Dedifferentiated amniotic fluid mesenchymal stem cell (primary cell): ENCODE results near the gene ALKBH8.
A peak's percentile ranks its signal among the peaks of the same experiment; 100 is the strongest.
"Not testable (repeated sequence)": the region's sequence is repeated elsewhere in the genome, so short reads cannot be mapped to it uniquely, and the experiment has no call there.

ENCODE experiments used
- DNase-seq: peaks from one replicate; pipeline ENCODE4 v3.0.0-alpha.2; 2016; ENCODE audit errors: extremely low spot score

The ALKBH8 gene, protein sequence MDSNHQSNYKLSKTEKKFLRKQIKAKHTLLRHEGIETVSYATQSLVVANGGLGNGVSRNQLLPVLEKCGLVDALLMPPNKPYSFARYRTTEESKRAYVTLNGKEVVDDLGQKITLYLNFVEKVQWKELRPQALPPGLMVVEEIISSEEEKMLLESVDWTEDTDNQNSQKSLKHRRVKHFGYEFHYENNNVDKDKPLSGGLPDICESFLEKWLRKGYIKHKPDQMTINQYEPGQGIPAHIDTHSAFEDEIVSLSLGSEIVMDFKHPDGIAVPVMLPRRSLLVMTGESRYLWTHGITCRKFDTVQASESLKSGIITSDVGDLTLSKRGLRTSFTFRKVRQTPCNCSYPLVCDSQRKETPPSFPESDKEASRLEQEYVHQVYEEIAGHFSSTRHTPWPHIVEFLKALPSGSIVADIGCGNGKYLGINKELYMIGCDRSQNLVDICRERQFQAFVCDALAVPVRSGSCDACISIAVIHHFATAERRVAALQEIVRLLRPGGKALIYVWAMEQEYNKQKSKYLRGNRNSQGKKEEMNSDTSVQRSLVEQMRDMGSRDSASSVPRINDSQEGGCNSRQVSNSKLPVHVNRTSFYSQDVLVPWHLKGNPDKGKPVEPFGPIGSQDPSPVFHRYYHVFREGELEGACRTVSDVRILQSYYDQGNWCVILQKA

DNA sequence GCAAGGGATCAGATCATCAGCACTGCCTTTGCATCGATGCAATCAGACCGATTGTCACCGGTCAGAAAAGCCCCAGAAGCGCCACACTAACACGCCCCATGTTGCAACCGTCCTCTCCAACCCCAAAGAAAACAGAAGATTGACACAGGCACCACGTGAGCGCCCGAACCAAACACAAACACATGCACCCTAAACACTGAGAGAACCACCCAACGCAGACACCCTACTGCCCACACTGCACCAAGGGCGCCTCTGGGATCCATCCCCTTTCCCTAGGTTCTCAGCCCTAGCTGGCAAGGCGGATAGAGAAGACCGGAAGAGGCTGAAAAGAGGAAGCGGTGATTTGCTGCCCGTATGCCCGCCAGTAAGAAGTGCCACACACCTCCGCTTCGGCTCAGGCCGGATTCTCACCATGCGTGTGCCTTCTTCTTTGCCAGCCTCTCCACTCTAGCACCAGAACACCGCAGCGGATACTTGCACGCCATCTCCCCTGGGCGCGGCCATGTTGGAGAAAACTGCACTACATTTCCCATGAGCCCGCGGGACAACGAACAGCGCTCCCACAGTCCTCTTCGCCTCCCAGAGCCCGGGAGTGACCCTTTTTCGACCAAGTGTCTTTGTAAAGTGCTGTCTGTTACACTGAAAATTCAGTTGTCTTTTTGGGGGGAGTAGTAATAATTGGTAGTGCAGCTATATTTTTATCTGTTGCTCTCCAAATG lies at the start of gene ALKBH8:
Gene ALKBH8, minus strand, starts transcription at position 517 of the 719 bp plus-strand sequence. CDS start 4,842 bp downstream, outside the sequence.
- peak; percentile 79 for DNase-seq

DNA sequence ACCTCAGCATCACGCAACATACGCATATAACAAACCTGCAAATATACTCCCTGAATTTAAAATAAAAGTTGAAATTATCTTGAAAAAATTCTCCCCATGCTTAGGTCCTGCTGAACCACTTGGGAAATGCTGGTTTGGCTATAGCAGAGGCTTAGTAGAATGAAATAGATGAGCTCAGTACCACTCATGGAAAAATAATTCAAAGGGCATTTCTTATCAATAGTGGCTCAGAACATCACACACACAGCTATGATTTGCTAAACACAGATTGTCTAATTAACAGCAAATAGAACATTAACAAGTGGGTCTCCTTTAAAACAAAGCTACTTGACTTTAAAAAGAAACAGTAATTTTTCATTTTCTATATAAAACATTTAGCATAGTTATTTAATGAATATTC lies 46.9 kb upstream of the ALKBH8 start:
- no peak for DNase-seq

DNA sequence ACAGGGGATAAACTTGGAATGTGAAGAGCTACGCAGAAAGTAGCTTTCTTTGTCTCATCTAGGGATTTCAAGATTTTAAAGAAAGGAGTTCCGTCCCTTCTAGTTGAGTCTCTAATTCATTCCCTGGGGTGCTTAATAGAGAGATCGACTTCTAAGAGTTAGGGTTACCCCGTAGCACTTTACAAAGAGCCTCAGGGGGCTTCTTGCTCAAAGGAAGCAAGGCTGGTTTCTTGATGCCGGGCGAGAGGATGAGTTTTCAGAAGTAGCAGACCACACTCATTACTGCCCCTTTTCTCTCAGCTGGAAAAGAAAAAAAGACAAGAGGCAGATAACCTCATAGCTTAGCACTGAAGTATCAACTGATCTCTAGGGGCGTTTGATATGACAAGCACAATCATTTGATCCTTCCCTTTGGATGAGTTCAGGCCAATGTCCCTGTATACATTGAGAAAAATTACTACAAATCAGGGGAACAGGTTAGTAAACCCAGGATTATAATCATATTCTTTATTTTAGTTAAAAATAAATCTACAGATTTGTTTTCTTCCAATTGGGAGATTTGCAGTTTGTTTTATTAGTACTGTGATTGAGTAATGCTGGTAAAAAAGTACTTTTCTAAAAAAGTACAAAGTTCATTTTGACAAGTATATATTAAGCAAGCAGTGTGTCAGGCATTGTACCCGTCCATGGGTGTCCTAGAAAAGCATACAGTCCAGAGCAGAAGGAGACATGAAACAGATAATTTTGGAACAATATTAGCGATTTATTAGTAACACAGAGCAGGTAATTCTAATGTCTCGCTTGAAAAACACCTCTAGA lies 44.1 kb upstream of the ALKBH8 start:
- no peak for DNase-seq

DNA sequence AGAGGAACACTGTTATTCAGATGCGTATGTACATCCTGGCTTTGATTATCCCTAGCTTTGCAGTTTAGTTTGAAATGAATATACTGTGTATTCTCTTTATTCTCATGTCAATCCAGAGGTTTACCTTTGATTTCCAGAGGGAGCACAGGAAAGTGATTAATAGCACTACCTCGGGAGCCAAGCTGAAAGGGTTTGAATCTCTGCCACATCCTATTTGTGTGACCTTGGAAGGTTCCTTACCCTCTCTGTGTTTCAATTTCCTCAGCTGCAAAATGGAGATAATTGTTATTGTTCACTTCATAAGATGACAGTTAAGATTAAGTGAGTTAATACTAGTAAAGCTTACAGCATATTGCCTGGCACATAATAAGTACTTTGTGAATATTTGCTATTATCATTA lies 43.3 kb upstream of the ALKBH8 start:
- no peak for DNase-seq

DNA sequence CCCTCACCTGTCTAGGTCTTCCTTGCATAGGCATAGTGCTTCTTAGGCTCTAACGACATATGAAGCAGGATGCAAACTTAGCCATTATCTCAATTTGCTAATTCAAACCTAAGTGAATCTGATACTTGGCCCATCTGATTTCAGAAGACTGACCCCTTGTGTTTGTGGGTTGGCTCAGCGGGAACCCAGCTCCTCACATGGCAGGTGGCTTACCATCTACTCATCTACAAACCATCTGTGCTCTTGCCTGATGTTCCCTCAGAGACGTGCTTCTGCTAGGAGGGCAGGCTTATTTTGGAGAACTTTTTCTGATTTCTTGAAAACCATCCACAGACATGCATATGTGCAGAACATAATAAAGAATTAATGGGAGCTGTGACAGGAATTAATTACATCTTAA lies 40.6 kb upstream of the ALKBH8 start:
- DNase-seq: no peak

DNA sequence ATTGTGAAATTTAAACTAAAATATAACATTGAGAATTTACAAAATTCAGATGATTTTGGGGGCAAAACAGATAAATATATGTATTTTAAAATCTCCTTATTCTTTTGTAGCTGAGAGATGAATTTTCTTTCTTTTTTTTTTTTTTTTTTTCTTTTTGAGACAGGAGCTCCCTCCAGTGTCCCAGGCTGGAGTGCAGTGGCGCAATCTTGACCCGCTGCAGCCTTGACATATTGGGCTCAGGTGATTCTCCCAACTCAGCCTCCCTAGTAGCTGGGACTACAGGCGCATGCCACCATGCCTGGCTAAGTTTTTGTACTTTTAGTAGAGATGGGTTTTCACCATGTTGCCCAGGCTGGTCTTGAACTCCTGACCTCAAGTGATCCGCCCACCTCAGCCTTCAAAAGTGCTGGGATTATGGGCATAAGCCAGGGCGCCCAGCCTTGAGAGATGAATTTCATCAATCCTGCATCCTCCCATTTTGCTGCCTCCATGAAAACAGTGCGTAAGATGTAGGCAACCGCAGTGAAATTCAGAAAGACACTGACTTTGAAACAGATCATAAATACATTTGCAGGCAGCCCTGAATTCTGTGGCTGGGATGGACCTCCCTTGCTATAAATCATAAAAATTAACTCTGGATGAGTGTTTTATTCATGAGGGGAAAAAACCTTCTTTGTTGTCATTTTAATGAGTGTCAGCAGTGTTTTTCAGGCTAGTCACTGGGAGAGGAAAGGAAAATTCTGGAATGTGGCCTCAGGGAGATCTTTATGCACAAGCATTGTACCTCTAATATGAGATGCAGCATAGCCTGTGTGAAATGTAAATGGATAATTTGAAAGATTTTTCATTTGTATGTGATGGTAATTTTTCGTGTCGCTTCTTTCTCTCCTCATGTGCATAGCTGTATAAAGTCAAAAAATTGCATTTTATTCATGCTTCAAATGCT lies 39.8 kb upstream of the ALKBH8 start:
- no peak for DNase-seq

DNA sequence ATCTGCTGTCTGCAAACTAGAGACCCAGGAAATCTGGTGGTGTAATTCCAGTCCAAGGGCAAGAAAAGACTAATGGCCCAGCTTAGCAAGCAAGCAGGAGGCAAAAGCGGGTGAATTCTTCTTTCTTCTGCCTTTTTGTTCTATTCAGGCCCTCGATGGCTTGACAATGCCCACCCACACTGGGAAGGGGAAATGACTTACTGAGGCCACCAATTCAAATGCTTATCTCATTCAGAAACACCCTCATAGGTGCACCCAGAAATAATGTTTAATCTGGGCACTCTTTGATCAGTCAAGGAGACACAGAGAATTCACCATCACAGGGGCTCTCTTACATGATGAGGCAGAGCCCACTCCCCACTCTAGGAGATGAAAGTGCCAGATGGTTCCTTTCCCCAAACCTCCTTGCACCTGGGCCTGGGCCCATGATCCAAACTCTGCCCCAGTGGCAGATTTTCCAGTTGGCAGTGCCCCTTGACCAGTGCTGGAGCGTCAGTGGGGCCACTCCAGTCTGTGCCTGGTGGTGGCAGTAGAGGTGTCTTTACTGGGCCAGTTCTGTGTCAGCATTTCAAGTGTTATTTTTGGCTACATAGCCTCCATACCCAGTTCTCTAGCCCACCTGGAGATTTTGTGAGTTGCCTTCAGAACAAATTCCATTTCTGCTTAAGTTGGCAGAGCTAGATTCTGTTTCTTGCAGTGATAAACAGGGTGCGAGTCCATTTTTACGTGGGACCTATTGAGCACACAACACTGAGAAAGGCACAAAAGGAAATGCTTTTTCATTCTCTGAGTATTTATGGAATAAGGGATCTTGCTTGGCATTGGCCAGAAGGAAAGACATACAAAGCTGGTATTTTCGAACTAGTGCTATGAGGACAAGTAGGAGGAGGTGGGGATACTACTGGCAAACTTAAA lies 32.9 kb upstream of the ALKBH8 start:
- DNase-seq: no peak

DNA sequence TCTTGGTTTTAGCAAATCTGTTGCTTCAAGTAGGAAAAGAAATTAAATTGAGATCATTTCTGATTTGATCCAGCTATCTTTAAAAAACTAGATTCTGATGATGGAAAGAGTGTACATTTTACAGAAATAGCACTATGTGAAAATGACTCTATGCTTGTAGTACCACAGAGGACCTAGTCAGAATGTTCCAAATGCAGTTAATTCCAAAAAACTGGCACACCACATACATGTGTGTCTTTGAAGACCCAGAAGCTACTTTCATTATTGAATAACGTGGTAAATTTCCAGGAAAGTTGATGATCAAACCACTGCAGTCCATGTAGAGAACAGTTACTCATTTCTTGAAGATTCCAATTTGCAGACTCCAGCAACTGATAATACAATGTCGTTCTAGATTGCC lies 29.2 kb upstream of the ALKBH8 start:
- DNase-seq: no peak

DNA sequence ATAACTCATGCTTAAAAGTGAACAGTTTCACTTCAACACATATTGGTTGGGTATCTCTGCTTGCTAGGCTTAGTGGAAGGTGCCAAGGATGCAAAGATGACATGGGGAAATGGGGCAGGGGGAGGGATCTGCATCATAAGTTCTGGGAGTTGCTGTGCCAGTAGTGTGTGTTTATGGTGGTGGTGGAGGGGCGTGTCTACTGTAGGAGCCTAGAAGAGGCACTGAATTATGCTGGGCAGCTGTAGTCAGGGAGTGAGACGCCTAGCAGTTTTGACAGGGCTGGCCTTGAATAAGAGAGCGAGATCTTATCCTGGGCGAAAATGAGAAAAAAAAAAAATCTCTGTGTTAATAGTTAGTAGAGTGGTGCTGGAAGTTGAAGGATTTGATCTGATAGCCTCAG lies 28.4 kb upstream of the ALKBH8 start:
- no peak for DNase-seq

DNA sequence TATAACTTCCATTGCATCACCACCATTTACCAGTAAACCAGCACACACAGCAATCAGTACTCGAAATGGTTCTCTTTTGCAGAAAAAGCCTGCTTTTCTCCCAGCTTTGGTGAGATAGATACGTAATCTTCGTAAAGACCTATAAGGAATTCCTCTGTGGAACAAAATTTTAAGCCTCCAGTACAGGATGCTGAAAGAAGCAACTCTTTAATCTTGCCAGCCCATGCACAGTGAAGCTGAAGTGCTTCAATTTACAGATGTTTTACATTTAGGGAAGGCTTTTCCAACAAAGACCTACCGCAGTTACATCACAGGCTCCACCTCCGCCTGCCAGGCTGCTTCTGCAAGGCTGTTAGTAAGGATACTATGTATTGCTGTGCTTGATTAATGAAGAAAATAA lies 27.3 kb upstream of the ALKBH8 start:
- no peak for DNase-seq

DNA sequence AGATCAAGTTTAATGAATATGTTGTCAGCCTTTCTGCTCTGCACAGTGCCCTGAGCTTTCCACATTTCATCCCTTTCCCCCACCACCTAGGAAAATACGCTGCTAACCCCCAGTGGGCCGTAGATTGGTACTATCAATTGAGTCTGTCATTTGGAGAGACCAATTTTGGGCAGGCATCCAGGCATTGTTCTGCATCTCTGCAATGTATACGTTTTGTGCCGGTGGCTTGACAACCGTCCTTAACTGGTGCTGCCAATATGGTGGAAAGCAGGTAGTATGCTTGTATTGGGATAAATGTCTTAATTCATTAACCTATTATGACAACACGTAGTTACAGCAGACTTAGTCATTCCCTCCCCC lies 26.7 kb upstream of the ALKBH8 start:
- DNase-seq: no peak

DNA sequence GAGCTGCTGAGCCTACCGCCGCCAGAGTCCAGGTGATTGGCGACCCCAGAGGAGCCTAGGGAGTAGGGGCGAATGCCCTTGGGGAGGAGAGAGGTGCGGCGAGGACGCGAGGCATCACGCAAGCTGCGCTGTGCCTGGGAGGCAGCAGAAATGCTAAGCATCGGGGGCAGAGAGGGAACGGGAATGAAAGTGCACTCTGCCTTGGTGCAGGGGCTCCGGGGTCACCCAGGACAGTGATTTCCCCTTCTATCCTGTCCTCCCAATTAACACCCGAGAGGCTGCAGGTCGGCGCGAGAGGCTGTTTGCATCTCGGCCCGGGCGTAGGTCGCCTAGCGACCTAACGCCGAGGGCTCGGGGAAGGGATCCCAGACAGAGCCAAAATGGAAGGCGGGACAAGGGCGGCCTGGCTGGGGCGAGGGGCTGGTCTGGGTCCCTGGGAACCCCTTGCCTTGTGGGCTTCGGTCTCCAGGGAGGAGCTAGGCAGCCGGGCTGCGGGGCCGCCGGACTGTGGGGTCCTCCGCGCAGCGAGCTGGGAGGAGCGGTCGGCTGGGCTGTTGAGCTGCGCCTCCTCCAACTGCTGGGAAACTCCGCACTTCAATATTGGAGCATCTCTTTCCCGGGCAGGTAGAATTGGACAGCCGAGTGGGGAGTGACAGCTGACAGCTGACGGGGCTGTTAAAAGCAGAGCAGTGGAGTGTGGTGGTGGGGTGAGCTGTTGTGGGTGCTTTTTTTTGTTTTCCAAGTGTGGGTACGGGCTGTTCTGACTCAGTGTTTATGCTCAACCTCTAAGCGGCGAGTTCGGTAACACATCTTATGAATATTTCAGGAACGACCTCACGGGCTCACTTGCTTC lies 26.1 kb upstream of the ALKBH8 start:
- no peak for DNase-seq

DNA sequence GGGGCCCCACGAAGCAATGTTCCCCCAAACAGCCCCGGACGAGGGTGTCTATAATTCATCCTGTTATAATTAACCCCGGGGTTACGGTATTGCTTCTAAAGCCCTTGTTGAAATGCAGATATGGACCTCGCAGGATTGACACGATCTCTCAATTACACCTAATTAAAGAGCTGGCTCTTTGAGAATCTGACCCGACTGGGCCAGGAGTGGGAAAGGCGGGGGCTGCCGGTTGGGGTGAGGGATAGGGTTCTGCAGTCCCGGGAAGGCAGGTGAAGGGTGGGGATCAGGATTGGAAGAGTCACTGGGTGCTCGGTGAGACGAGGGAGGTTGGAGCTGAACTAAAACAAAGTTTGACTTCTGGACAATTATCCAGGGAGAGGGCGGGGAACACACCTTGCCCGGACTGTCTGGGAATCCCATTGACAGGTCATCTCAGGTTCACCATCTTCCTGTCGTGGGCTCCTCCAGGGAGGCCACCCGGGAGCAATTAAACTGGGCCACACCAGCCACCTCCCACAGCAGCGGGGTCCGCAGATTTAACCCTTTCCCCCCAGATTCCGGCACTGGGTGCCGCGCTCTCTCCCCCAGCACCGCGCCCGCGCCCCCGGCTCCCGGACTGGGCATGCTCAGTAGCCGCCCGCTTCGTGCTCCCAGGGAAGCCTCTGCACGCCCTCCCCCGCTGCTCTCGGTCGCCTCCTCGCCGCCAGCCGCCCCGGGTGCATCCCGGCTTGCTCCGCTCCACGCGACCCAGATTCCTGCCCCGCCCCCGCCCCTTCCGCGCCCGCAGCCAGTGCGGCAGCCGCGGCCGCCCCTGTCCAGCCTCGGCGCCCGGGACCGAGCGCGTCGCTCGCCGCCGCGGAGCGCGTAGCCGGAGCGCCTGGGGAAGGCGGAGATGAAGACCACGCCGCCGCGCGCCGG lies 25.2 kb upstream of the ALKBH8 start, which contains the start of gene ELMOD1:
Gene ELMOD1, plus strand, starts transcription at position 688 of the 918 bp plus-strand sequence. CDS start 27,043 bp downstream, outside the sequence.
- DNase-seq: no peak

DNA sequence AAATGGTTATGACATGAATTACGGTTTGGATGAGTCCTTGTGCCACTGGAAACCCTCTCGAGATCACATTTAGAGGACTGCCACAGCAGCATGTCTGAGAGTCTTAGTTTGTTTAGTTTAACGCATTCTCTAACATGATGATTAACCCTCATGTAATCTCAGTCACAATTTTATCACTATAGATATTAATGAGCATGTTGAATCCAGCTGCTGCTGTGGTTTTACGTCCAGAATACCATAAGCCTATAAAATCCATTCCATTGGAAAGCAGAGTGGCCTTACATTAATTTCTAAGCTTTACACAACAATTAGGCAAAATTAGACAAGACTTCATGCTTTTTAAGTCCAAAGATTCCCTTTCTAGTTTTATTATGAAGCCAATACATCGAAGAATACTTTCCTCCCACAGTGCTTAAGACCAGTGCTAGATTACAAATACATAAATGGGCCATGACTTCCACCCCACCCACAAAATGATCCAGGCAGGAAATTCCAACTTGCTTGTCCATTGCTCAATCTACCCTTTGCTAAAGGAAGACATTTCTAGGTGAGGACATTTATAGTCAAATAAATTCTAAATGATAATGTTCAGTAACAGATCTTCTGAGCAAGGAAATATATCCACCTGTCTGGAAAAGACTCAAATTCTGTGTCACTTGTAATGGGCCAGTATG lies 21.9 kb upstream of the ALKBH8 start:
- DNase-seq: no peak

DNA sequence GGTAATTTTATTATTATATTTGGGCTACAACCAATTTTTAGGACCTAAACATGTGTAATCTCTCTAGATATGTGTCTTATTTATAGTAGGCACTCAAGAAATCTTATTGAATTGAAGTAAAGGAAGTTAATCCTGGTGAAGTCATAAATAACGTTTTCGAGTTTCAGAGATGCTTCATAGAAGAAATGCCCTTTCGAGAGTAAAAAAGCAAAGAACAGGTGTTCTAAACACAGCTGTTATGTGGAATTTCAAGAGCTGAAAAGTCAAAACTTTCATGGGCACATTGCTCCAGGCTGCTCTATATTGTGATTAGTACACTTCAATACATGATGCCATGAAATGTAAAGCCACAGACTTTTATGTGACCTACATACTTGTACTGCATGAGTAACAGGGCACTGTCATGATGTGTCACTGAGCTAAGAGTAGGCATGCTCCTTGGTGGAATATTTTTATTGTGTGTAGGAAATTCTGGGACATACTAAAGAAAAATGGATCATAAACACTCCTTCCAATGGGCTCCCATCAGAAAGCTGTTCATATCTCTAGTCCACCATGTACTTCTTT lies 18.2 kb upstream of the ALKBH8 start:
- no peak for DNase-seq

DNA sequence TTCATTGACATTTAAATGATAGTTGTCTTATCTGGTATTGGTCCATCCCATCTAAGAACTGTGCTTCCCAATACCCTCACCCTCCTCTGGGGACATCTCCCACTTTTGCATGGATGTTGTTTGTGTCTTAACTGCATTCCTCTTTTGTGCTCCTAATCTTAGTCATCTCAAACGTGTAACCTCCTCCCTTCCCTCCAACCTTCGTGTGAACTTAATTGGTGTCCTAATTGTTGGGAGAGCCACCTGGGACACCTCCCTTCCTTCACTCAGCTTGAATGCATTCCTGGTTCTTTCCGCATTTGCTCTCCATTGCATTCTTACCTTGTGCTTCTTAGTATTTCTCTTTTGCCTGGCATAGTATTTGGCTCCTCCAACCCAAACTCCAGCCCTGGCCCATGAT lies 15.6 kb upstream of the ALKBH8 start:
- DNase-seq: no peak

DNA sequence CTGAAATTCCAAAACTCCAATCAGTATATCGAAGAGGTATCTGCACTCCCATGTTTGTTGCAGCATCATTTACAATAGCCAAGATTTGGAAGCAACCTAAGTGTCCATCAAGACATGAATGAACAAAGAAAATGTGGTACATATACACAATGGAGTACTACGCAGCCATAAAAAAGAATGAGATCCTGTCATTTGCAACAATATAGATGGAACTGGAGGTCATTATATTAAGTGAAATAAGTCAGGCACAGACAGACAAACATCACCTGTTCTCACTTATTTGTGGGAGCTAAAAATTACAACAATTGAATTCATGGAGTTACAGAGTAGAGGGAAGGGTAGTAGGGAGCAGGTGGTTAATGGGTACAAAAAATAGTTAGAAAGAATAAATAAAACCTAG lies 13.6 kb upstream of the ALKBH8 start:
- not testable (repeated sequence) for DNase-seq
